ENCODE measurements around the gene LRRC10B. TPM values are rescaled to one million over a fixed set of nuclear protein-coding genes. Genes with fewer than 3 reads are reported as not detected.
"Not testable (repeated sequence)": the region's sequence is repeated elsewhere in the genome, so short reads cannot be mapped to it uniquely, and the experiment has no call there.

The LRRC10B gene
- total and polyA plus RNA-seq, 2 experiments from 2014 or later, result 0.43 to 0.68 TPM

DNA sequence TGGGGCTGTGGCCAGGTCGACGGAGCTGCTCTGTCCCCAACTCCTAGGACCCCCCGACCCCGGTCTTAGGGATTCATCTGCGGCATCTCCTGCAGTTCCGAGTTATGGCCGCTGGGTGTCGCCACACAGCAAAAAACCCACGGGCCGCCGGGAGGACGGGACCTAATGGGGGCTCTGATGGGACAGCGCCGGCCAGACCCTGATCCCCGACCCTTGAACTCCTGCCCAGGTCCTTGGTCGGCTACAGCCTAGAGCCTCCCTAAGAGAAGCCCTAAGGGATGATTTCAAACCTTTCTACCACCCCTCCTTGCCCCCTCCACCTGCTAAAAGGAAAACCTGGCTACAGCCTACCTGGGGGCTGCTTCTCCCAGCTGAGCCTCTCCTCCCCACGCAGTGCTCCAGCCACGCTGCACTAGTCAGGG, 30.8 kb upstream of the LRRC10B start:
- DNase-seq (ENCODE audit: low spot score), result peak; percentile 46
- 7% methylated on average over 17 of the region's 18 CpGs for WGBS (ENCODE audit: low lambda C conversion rate, missing lambda C conversion rate)
- Histone ChIP-seq H4K20me1 (ENCODE audit: insufficient read depth, poor library complexity, severe bottlenecking) (no peaks in the 10 kb centered on the region), H3K27me3 (no peaks in the 10 kb centered on the region), H3K9me2 (replicated peaks; ENCODE audit: insufficient read depth) (no peaks in the 10 kb centered on the region), H2AFZ (no peak overlapping the region), H3K36me3 (replicated peaks; ENCODE audit: insufficient read depth, low read depth) (no peaks in the 10 kb centered on the region), H3K4me2 (peak overlapping the region; percentile 64), H3K4me1 (ENCODE audit: insufficient read depth) (no peaks in the 10 kb centered on the region), H3K4me3 (no peak overlapping the region), H3K79me2 (no peaks in the 10 kb centered on the region), H3K27ac (no peak overlapping the region), H3K9me3 (ENCODE audit: low read depth) (no peaks in the 10 kb centered on the region)
- TF ChIP-seq CTCF (IDR thresholded peaks at IDR 0.05; ENCODE audit: poor library complexity), result peak; percentile 95
- TF ChIP-seq EZH2phosphoT487 (IDR thresholded peaks at IDR 0.05; ENCODE audit: low read depth, severe bottlenecking, unreplicated experiment), result no peak
- TF ChIP-seq EZH2 (IDR thresholded peaks at IDR 0.05; ENCODE audit: borderline replicate concordance), result no peak

GRCh38 chr11:61479360-61480058, 29.0 kb upstream of the LRRC10B start:
- not testable (repeated sequence) for H3K27ac ChIP-seq; H2AFZ ChIP-seq; DNase-seq (ENCODE audit: low spot score); H3K27me3 ChIP-seq; H3K79me2 ChIP-seq; H3K9me3 ChIP-seq (ENCODE audit: low read depth); H4K20me1 ChIP-seq (ENCODE audit: insufficient read depth, poor library complexity, severe bottlenecking); H3K36me3 ChIP-seq (replicated peaks; ENCODE audit: insufficient read depth, low read depth); H3K4me2 ChIP-seq; H3K4me1 ChIP-seq (ENCODE audit: insufficient read depth); H3K9me2 ChIP-seq (replicated peaks; ENCODE audit: insufficient read depth); H3K4me3 ChIP-seq
- 94% methylated on average over 11 of the region's 11 CpGs for WGBS (ENCODE audit: low lambda C conversion rate, missing lambda C conversion rate)

DNA sequence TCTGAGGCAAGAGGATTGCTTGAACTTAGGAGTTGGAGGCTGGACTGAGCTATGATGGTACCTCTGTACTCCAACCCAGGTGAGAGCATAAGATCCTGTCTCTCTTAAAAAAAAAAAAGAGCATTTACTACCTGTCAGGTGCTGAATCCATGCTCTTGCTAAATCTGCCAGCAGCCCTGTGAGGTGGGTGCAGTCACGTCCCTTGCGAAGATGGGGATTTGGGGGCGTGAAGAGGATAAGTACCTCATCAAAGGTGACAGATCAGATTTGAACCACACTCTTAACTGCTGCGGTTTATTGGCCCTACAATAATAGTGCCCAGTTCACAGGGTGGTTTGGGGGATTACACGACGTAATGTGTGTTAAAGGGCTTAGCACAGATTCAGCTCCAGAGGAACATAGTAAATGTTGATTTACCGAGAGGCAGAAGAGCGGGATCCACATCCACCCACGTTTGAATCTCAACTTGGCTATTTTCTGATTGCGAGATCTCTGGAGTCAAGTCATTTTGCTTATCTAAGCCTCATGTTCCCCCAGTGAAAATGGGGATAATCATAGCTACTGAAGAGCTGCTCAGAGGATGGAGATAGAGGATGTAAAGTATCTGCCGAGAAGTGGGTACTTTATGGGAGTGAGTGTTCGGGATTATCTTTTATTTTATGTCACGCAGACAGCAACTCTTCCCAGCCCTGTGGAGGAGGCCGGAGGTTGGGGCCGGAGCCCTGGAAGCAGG, 28.1 kb upstream of the LRRC10B start:
- Histone ChIP-seq H3K4me2 (no peak overlapping the region), H2AFZ (no peak overlapping the region), H3K79me2 (no peaks in the 10 kb centered on the region), H3K27me3 (no peaks in the 10 kb centered on the region), H4K20me1 (ENCODE audit: insufficient read depth, poor library complexity, severe bottlenecking) (no peaks in the 10 kb centered on the region), H3K4me3 (no peak overlapping the region), H3K9me2 (replicated peaks; ENCODE audit: insufficient read depth) (no peaks in the 10 kb centered on the region), H3K27ac (no peak overlapping the region), H3K9me3 (ENCODE audit: low read depth) (no peaks in the 10 kb centered on the region), H3K4me1 (ENCODE audit: insufficient read depth) (no peaks in the 10 kb centered on the region), H3K36me3 (replicated peaks; ENCODE audit: insufficient read depth, low read depth) (no peaks in the 10 kb centered on the region)
- TF ChIP-seq EZH2phosphoT487 (IDR thresholded peaks at IDR 0.05; ENCODE audit: low read depth, severe bottlenecking, unreplicated experiment), result no peak
- no peak for TF ChIP-seq EZH2 (IDR thresholded peaks at IDR 0.05; ENCODE audit: borderline replicate concordance)
- no peak for TF ChIP-seq CTCF (IDR thresholded peaks at IDR 0.05; ENCODE audit: poor library complexity)
- no peak for DNase-seq (ENCODE audit: low spot score)
- WGBS (ENCODE audit: low lambda C conversion rate, missing lambda C conversion rate), result 67% methylated on average over 15 of the region's 15 CpGs

DNA sequence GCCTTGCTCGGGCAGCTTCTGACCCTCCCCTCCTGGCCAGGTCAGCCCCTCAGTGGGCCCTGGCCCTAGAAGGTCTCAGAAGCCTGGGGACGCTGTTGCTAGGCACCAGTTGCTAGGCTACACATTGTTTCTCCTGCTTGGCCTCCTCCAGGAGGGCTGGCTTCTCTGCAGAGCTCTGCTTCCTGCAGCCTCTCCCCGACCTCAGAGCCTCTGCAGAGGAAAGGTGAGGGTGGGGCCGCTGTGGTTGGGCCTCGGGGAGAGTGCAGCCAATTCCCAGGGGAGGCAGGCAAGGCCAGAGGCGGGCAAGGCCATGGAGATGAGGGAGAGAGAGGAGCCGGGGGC, 27.6 kb upstream of the LRRC10B start:
- no peak overlapping the region for H2AFZ ChIP-seq
- H3K27me3 ChIP-seq, result no peaks in the 10 kb centered on the region
- 14% methylated on average over 5 of the region's 7 CpGs for WGBS (ENCODE audit: low lambda C conversion rate, missing lambda C conversion rate)
- H3K4me3 ChIP-seq, result no peak overlapping the region
- H3K4me2 ChIP-seq, result no peak overlapping the region
- H3K4me1 ChIP-seq (ENCODE audit: insufficient read depth), result no peaks in the 10 kb centered on the region
- TF ChIP-seq EZH2 (IDR thresholded peaks at IDR 0.05; ENCODE audit: borderline replicate concordance) (no peak), CTCF (IDR thresholded peaks at IDR 0.05; ENCODE audit: poor library complexity) (no peak), EZH2phosphoT487 (IDR thresholded peaks at IDR 0.05; ENCODE audit: low read depth, severe bottlenecking, unreplicated experiment) (no peak)
- H3K9me3 ChIP-seq (ENCODE audit: low read depth), result no peaks in the 10 kb centered on the region
- H3K9me2 ChIP-seq (replicated peaks; ENCODE audit: insufficient read depth), result no peaks in the 10 kb centered on the region
- H3K27ac ChIP-seq, result no peak overlapping the region
- no peaks in the 10 kb centered on the region for H3K36me3 ChIP-seq (replicated peaks; ENCODE audit: insufficient read depth, low read depth)
- DNase-seq (ENCODE audit: low spot score), result peak; percentile 70
- no peaks in the 10 kb centered on the region for H4K20me1 ChIP-seq (ENCODE audit: insufficient read depth, poor library complexity, severe bottlenecking)
- no peaks in the 10 kb centered on the region for H3K79me2 ChIP-seq
